A172 (cell line): ENCODE data around the gene CDK15. TPM values are rescaled to one million over a fixed set of nuclear protein-coding genes. Genes with fewer than 3 reads are reported as not detected.

Experiments used
- DNase-seq: peaks from one replicate; pipeline ENCODE4 v3.0.0-alpha.2; 2015; ENCODE audit warnings: low spot score
- total RNA-seq: library from RNA; depleted of rRNA; stranded (reverse); fragments of >200 nt; shearing (Covaris generic); gene quantifications from 2 replicates; pipeline ENCODE4 v1.2.3, GENCODE V29; 2014

Gene CDK15
- total RNA-seq, 1 experiment from 2014 or later = 0.19 TPM

DNA sequence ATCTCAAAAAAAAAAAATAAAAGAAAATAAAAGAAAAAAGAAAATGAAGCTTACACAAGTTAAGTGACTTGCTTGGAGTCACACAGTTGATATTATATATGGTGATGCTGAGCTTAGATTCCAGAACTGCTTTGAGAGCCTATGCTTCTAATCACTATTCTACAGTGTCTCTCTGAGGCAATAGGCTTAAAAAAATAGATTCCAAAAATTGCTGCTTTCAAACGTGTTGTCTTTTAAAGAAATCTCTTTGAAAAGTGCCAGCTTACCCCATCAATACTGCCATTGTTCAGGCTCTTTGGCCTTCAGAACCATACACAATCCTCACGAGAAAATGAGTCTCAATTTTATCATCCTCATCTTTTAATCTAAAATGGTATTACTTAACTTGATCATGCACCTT lies 102.6 kb downstream of the CDK15 start:
- no peak for DNase-seq

DNA sequence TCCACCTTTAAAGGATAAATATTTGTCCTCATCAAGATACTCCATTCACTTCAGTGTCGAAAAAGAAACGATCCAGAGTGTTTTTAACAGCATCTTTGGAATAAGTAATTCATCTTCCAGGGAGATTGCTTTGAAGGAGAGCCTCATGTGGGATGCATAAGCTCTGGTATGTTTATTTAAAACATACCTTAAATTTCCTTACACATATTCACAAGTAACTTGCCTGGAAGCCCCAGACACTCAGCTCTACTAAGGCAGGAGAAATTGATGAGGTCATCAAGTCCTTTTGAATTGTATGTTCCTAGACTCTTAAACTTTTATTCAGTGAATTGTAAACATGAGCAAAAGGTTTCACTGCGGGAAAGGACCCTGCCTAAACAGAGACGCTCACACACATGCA lies 103.0 kb downstream of the CDK15 start:
- DNase-seq = peak; percentile 68

DNA sequence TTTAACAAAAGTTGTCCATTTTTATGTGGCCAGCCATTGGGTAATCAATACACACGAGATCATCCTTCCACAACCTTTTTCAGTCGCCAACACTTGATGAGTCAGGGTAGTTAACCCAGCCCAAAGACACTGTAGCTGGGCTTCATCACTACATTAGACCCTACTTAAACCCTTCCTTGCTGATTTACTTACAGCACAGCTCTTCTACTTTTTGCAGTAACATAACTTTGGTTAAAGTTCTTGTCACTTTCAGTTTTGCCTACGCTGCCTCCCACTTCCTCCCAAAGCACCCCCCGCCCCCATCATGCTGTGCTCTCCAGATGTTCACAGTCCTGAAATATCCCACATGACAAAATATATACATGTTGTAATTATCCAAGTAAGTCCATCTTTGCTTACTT lies 103.6 kb downstream of the CDK15 start:
- DNase-seq = peak; percentile 30

DNA sequence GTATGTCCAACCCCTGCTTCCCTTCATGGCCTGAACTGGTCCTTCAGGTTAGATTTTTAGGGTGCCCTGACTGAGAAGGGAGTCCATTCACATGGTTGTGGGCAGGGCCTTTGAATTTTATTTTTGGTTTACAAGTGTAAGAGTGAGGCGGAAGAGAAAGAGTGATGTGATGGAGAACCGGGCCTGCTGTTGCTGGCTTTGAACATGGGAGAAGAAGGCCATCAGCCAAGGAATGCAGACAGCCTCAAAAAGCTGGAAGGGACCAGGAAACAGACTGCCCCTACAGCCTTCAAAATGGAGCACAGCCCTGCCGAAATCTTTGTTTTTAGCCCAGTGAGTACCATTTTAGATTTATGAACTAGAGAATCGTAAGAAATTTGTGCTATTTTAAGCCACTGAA lies 105.0 kb downstream of the CDK15 start:
- DNase-seq = no peak

DNA sequence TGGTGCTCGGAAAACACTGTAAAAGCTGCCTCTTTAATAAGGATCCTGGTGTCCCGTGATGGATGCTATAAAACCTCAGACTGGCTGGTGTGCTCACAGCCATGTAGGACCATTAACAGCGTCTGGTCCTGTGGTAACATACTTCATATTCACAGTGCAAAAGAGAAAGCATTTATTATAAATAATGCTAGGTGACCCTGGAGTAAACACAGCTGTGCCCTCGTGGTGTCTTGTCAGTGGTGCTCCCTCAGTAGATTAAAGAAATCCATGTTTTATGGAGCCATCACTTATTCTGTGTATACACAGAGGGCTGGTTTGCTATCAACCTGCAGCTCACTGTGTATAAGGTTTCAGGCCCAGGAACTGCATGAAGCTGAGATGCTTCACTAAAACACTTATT lies 106.9 kb downstream of the CDK15 start:
- DNase-seq = no peak

DNA sequence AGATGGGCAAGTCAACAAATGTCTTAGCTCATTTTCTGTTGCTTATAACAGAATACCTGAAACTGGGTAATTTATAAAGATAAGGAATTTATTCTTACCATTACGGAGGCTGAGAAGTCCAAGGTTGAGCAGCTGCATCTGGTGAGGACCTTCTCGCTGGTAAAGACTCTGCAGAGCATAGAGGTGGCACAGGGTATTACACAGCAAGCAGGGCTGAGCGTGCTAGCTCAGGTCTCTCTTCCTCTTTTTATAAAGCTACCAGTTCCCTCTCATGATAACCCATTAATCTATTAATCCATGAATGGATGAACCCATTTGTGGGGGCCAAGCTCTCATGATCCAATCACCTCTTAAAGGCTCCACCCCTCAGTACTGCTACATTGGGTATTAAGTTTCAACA lies 109.1 kb downstream of the CDK15 start:
- DNase-seq = no peak

DNA sequence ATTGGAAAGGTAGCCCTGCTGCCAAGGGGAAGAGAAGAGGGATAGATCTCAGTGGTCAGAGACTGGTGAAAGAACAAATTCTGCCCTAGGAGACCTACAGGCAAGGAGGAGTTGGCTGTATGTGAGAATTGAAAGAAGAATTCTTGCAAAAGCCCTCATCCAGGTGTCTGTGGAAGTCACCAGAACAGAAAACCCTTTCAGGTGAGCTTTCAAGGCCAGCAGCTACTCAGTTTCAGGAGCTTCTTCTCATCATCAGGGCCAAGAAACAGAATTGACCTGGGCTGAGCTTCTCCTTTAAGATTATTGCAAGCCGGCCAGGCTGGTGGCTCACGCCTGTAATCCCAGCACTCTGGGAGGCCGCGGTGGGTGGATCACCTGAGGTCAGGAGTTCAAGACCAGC lies 110.2 kb downstream of the CDK15 start:
- no peak for DNase-seq

DNA sequence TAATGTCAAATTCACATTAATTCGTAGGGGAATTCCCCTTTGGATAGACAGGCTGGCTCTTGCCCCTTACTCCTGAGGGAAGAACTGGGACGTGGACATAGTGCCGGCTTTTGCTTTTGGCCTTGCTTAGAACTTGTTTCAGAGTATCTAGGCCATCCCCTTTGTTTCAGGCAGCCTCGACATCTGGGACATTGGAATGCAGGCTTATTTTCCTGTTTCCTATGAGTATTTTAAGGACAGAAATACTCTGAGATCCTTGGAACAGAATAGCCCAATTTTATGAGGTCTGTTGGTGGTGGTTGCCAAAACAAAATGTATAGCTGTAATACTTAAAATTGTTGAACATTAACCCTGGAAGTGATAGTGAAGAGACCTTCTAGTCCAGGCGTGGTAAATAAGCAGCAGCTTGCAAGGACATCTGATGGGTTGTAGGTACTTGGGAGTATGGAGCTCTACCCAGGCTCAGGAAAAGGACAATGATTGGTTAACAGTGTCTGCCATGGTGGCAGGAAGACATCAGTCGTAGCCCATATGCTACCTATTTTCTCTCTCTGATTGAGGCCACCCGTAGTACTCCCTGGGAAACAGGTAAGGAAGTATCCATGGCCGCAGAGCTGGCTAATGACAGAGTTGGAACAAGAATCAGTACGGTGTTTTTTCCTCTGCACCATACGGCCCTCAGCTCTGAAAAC lies 112.4 kb downstream of the CDK15 start:
- no peak for DNase-seq

DNA sequence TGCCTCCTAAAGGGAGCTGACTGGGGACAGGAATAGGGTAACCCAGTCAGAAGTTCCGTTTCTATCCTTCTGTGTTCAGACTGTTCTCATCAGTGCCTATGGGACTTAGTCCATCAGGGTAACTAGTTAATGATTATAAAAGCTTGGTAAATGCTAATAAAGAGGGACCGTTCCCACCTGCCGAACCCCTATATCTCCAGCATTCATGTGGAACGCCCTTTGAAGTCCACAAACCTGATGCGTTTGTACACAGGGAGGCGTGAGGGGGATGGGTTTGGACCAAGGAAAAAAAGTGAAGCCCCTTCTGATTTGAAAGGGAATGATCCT lies 112.9 kb downstream of the CDK15 start:
- DNase-seq = no peak

DNA sequence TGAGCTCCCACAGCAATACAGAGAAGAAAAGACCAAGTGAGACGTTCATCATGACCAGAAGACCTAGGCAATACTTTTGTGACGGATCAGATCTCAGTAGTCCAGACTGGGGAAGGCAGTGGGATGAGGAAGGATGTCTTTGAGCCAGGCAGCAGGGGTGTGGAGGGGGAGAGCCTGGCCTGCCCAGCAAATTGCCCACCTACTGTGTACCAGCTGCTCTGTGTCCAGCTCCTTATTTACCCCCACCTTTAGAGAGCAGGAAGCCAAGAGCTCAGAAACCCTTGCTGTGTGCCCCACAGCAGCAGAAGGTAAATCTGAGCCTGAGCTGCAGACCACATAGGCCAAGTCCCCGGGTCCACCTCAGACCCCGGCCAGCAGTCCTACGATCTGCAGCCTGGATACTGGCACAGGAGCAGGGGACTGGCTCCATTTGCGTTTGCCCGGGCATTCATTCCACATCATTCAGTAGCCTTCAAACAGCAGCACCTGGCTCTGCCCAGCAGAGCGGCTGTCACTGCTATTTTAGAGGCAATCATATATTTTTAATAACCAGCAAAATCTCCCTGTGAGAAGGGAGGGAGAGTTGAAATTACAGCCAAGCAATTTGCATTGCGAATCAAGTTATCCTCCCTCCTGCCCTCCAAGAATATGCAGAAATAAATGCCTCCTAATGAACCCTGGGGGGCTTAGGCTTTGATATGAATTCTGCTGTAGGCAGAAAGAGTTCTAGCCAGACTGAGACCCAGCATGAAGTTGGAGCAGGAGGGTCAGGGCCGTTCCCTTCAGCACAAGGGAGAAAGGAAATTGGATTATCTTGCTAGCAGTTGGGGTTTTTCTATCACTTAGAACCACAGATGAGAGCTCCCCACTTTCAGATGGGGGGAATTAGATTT lies 117.3 kb downstream of the CDK15 start:
- no peak for DNase-seq

DNA sequence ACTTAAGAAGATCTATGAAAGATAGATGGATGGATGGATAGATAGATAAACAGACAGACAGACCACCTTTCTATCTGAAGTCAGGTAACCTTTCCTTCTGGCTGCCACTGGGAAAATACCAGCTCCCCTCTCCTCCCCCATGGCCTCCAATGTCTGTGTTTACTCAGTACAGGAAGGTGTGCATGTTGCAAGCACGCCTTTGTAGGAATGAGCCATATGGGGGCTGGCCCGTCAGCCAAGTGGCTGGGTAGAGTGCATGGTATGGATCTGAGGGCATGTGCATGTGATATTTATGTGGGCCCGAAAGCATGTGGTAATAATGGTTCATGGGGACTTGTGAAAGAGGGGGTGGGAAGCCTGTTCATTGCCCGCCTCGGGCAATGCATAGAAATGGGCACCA lies 118.1 kb downstream of the CDK15 start:
- DNase-seq = no peak

DNA sequence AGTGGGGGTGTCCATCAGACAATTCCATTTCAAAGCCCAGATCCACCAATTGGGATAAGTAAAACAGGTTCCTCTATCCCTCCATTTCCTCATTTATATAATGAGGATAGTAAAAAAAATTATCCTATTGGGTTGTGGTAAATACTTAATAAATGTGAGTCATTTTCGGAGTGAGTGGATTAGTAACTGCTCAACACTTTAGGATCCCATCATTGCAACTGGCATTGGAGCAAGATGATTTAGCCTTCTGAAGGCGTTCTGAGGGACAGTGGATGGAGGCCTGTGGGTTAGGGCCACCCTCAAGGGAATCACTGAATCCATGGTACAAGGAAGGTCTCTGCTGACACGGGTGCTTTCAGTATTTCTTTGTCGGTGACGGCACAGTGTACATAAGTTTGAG lies 118.7 kb downstream of the CDK15 start:
- no peak for DNase-seq

DNA sequence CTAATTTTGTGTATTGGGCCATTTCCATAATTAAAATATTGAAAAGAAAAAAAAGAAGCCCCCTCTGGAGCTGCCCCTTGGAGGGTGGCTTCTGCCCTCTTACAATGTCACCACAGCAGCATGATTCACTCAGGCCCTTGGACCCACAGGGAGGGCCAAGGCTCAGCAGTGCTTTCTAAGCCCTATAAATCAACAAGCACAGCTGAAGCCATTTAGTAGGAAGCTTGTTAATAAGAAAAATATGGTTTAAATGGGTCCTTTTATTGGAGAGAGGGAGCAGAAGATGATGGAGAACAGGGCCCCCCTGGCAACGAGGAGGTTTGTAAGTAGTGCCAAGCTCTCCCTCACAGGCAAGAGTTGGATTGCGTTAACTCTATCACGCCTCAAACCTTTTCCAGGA lies 119.7 kb downstream of the CDK15 start:
- DNase-seq = no peak

DNA sequence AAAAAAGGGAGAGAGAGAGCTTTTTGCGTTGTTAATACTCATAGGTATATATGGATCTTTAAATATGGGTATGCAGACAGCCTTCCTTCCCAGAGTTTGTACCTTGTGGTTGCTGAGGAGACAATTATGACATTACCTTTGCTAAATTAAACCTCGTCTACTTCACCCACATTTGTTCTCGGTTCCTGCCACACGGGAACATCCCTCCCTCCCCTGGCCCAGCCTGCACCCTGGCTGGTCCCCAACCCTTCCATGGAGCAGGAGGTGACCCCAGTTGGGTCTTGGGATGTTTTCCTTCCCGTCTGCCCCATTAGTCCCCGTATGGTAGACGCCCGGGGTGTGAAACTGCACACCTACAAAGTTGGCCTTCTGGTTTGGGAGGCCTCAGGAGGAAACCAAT lies 122.0 kb downstream of the CDK15 start:
- DNase-seq = no peak

DNA sequence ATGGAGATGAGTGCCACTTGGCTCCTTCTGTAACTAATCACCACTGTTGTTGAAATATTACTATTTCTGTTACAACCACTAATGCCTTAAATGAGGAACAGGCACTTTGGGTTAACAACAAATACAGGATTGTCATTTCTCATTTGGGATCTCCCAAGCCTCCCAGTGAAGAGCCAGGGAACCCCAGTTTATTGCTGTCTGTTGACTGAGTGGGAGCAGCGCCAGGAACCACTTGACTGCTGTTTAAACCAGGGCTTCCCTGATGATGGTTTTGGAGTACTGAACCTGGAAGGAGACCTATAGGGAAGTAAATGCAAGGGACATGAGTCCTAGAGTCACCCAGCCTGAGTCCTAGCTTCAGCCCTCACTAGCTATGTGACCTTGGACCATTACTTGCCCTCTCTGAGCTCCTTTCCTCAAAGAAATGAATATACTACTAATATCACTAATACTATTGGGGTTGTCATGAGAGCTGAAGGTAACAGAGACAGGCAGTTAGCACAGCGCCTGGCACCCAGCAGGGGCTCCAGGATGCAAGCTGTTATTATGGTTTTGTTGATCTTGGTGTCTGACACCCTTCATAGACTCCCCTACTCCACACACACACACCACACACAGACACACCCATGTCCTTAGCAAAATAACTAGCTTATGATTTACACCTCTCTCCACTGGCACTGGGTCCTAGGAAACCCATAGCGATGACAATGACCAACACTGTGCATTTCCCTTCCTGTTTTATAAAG lies 123.1 kb downstream of the CDK15 start:
- no peak for DNase-seq

DNA sequence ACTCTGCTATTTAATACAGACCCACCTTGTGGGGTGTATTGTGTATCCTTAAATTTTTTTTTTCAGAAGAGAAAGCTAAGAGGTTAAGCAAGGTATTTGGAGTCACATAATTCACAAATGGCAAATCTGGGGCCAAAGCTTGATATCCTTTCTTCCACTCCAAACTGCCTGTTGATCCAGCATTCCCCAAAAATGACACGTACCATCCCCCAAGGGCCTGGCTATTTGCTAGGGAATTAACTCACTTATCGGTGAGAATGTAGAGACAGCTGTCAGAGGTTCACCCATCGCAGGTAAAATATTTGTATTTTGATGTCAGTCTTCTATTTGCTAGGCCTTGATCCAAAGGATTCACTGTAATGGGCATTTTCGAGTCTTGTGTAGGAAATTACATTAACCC lies 123.7 kb downstream of the CDK15 start:
- DNase-seq = no peak

DNA sequence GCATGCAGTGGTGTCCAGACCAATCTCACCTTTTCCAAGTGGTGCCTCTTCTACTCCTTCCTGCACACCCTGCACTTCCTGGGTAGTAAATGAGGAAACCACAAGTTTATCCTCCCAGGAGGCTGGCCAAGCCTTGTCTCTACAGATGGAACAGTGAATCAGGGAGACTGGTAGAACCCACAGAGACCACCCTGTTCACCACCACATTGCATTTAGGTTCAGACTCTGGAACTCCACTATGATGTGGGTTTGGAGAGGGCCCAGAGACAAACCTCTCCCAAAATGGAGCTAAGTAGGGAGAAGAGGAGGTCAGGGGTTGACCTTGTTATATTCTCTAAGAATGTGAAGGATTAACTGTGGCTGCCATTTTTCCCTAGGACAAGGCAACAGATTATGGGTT lies 124.5 kb downstream of the CDK15 start:
- DNase-seq = no peak

DNA sequence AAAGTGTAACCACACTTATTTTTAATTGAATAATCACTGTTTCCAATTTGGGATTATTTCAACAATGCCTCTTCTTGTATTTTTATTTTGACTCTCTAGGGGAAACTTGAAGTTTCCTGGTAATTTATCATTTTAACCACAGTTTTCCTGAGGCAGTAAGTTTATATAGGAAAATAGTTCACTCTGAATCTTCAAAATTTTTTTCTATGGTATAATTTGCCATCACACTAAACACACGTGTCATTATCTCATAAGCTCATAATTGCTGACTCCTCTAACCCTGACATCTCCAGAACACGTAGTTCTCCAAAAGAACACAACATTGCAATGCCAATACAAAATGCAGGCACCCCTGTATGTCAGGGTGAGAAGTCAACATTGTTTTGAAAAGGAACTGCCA lies 125.1 kb downstream of the CDK15 start:
- DNase-seq = no peak

DNA sequence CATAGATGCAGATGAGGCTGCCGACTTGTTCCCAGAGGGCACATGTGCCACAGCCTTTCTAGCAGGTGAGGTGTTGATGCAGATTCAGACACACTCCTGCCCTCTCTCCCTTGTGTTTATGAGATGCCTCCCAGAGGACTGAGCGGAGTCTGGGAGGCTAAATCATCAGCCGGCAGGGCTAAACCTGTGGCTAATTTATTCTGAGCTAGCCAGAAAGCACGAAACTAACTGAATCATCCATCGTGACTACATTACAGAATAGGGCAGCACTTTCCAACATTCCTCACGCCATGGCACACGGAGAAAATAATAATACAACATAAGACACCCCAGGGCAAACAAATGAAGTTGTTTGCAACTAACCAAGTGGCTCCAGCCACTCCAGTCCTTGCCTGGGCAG lies 125.6 kb downstream of the CDK15 start:
- no peak for DNase-seq

DNA sequence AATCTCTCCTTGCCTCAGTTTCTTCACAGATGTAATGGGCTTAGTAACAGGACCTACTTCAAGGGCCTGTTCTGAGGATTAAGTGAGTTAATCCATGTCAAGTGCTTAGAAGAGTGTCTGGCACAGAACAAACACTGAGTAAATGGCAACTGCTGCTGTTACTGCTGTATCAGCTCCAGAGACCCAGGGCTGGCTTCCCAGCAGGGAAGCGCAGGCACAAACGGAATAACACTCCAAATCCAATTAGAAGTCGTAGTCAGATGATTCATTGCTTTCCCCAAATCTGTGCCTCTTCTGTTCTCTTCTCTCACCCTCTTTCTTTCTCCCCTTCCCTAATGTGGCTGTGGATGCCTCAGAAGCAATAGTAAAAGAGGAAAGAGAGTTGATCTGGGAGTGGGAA lies 126.2 kb downstream of the CDK15 start:
- no peak for DNase-seq

DNA sequence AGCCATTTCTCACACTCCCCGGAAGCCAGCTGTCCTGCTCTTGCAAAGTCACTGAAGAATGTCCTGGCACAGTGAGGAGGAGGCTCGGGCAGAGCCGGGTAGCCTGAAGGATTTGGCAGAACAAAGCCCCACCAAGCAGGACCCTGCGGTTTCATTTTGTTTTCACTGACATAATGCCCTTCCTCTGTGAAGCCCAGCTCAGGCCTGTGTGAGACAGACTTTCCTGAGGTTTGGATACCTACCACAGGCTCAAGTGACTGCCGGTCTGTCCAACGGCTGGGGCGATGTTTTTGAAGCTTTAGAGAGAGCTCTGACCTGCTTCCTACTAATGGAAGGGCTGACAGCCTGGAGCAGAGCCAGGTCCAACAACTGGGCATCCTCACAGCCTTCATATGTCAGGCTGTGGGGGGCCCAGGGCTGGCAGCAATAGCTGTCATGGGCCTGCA lies 127.5 kb downstream of the CDK15 start:
- no peak for DNase-seq

DNA sequence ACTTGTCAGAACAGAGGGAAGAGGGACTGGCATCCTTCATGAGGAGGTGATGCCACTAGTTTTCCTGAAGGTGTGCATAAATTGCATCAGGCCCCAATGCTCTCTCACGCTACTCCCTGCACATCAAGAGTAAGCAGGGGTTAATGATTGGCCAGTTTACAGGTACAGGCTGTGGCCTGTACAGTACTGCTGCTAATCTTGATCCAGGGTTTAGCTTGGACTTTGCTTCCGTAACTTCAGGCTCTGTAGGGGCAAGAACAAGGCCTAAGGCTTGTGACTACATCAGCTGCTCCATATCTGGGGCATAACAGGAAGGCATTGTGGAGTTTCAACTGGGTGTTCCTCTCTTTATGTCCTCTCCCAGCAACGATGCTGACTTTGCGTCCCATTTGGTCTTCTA lies 130.5 kb downstream of the CDK15 start:
- no peak for DNase-seq

DNA sequence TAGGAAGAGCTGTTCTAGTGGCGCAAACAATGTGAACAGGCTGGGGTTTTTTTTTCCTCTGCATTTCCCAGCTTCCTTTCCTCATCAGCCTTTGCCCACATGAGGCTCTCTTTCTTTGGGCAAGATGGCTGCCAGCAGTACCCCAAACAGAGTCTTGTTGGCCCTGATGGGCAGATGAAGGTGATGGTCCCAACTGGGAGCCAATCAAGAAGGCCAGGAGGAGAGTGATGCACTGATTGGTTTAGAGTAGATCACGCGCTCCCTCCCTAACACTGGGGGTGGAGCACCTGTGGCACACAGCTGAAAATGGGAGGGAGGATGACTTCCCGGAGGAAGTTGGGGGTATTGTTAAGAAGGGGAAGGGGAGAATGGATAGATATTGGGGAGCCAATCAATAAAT lies 131.0 kb downstream of the CDK15 start:
- DNase-seq = no peak
